Loucy (cell line): ENCODE results near the gene CLN5.

Source experiments
- CTCF ChIP-seq: fragments of 200-600 bp; sonication (generic); conservative IDR thresholded peaks from 2 replicates; pipeline ENCODE4 v1.5.1; 2014; ENCODE audit warnings: mild to moderate bottlenecking, antibody characterized with exemption, low read length
- EZH2phosphoT487 ChIP-seq: fragments of 200-600 bp; IDR thresholded peaks from 2 replicates; pipeline ENCODE4 v1.6.1; 2018; ENCODE audit warnings: antibody characterized with exemption, mild to moderate bottlenecking, moderate library complexity, borderline replicate concordance

- TF ChIP-seq CTCF (no peak), EZH2phosphoT487 (no peak)
Observed at GRCh38 chr13:76991432-76991795, 467 bp upstream of the CLN5 start.
